Endothelial cell of umbilical vein (primary cell): Measurements from ENCODE around the gene DCUN1D1. TPM values are rescaled to one million over a fixed set of nuclear protein-coding genes. Genes with fewer than 3 reads are reported as not detected.

Experiments
- BruUV-seq: library from RNA; stranded (reverse); fragments of 400-500 nt; replicated peaks from 2 replicates; lab custom pipeline; 2021; lab: Mats Ljungman, UMichigan
- CTCF ChIA-PET: fragments of 300-600, 350-600 bp; sonication (Branson Sonifier 250); formaldehyde crosslinking; loops from one replicate; lab custom pipeline; 2021; ENCODE audit warnings: antibody characterized with exemption, inconsistent platforms; lab: Charles Lee
- POLR2A ChIA-PET: fragments of 300-600, 350-600 bp; sonication (Branson Sonifier 250); formaldehyde crosslinking; loops from one replicate; lab custom pipeline; 2021; ENCODE audit warnings: antibody characterized with exemption, inconsistent platforms; lab: Charles Lee
- DNase-seq: peaks from one replicate; pipeline ENCODE4 v3.0.0-alpha.2; 2011; ENCODE audit warnings: low read depth, low spot score
- FAIRE-seq: peaks from 2 replicates; lab custom pipeline; 2011; peaks lifted over from hg19 to GRCh38; lab: Jason Lieb, UNC
- H2AFZ ChIP-seq: 2 replicates; pipeline ENCODE4 v1.6.0; 2012; ENCODE audit warnings: low read depth, low read length, control low read depth, inconsistent platforms
- H3K27ac ChIP-seq: 2 replicates; pipeline ENCODE4 v1.5.1; 2011; ENCODE audit warnings: low read depth, mild to moderate bottlenecking, control low read depth, low read length, moderate library complexity; ENCODE audit not compliant: insufficient read depth
- H3K27me3 ChIP-seq, 2 experiments: 2 replicates each; pipeline versions ENCODE4 v1.6.0 to v1.6.1; 2011; ENCODE audit warnings: low read length in 2 of 2, mixed read lengths in 1 of 2; ENCODE audit not compliant: control insufficient read depth in 2 of 2, insufficient read depth in 2 of 2
- H3K36me3 ChIP-seq, 2 experiments: 2 replicates in 1 of 2; 3 replicates in 1 of 2; pipeline ENCODE4 v1.5.1; 2011; ENCODE audit warnings: low read length in 2 of 2, mild to moderate bottlenecking in 1 of 2, moderate library complexity in 1 of 2; ENCODE audit not compliant: control insufficient read depth in 2 of 2, insufficient read depth in 2 of 2; ENCODE audit errors: extremely low read depth in 1 of 2
- H3K4me1 ChIP-seq: 3 replicates; pipeline ENCODE4 v1.5.1; 2011; ENCODE audit warnings: mild to moderate bottlenecking, low read length; ENCODE audit not compliant: control insufficient read depth, insufficient read depth; ENCODE audit errors: extremely low read depth
- H3K4me2 ChIP-seq: 2 replicates; pipeline ENCODE4 v1.6.1; 2011; ENCODE audit warnings: low read length, control low read depth, mixed read lengths; ENCODE audit not compliant: insufficient read depth
- H3K4me3 ChIP-seq, 3 experiments: fragments of 200-600 bp in 1 of 3; sonication (generic), shearing (Covaris generic) in 1 of 3; replicated peaks in 1 of 3; 2 replicates each; pipeline ENCODE4 v1.5.1; 2011 to 2016; ENCODE audit warnings: control low read depth in 3 of 3, low read length in 3 of 3, mild to moderate bottlenecking in 2 of 3, inconsistent platforms in 1 of 3, low read depth in 1 of 3, moderate library complexity in 1 of 3; ENCODE audit not compliant: insufficient read depth in 1 of 3
- H3K79me2 ChIP-seq: 2 replicates; pipeline ENCODE4 v1.6.0; 2012; ENCODE audit warnings: low read length, inconsistent platforms; ENCODE audit not compliant: control insufficient read depth, insufficient read depth
- H3K9ac ChIP-seq: replicated peaks from 2 replicates; pipeline ENCODE3; 2011; ENCODE audit warnings: low read length, control low read depth; ENCODE audit not compliant: insufficient read depth; ENCODE audit errors: extremely low read depth
- H3K9me1 ChIP-seq: replicated peaks from 3 replicates; pipeline ENCODE4 v1.6.0; 2011; ENCODE audit warnings: mild to moderate bottlenecking, low read length; ENCODE audit not compliant: control insufficient read depth, insufficient read depth; ENCODE audit errors: extremely low read depth
- H3K9me3 ChIP-seq: replicated peaks from 2 replicates; pipeline ENCODE4 v1.5.1; 2012; ENCODE audit warnings: low read length, inconsistent platforms; ENCODE audit not compliant: control insufficient read depth, insufficient read depth
- H4K20me1 ChIP-seq: replicated peaks from 2 replicates; pipeline ENCODE3; 2011; ENCODE audit warnings: mild to moderate bottlenecking, low read length; ENCODE audit not compliant: control insufficient read depth, insufficient read depth; ENCODE audit errors: extremely low read depth
- CTCF ChIP-seq, 2 donors: IDR thresholded peaks; 1 replicate in 1 of 2; 2 replicates in 1 of 2; pipeline ENCODE4 v1.5.1; 2011; ENCODE audit warnings: low read length in 2 of 2, mild to moderate bottlenecking in 2 of 2, moderate library complexity in 2 of 2, control low read depth in 1 of 2, inconsistent platforms in 1 of 2, low read depth in 1 of 2; ENCODE audit not compliant: insufficient read depth in 1 of 2; ENCODE audit errors: extremely low read depth in 1 of 2
- EZH2 ChIP-seq: IDR thresholded peaks from 2 replicates; pipeline ENCODE4 v1.6.1; 2012; ENCODE audit warnings: borderline replicate concordance, low read depth, mild to moderate bottlenecking, moderate library complexity, low read length, inconsistent platforms; ENCODE audit not compliant: severe bottlenecking
- FOS ChIP-seq: IDR thresholded peaks from 2 replicates; pipeline ENCODE4 v1.6.1; 2011; ENCODE audit warnings: mild to moderate bottlenecking, low read length, moderate library complexity, borderline replicate concordance; ENCODE audit not compliant: insufficient read depth
- GATA2 ChIP-seq: IDR thresholded peaks from 2 replicates; pipeline ENCODE4 v1.7.0; 2011; ENCODE audit warnings: low read depth, mild to moderate bottlenecking, moderate library complexity, mixed read lengths, low read length; ENCODE audit not compliant: insufficient read length, insufficient read depth
- JUN ChIP-seq: IDR thresholded peaks from 2 replicates; pipeline ENCODE4 v1.6.1; 2011; ENCODE audit warnings: borderline replicate concordance, low read depth; ENCODE audit not compliant: insufficient read length, insufficient read depth
- MYC ChIP-seq: IDR thresholded peaks from one replicate; pipeline ENCODE4 v1.6.1; 2011; ENCODE audit warnings: mild to moderate bottlenecking, low read depth, low read length
- POLR2A ChIP-seq: IDR thresholded peaks from 2 replicates; pipeline ENCODE4 v1.6.1; 2012; ENCODE audit warnings: low read depth, mild to moderate bottlenecking, control low read depth, low read length
- POLR2AphosphoS5 ChIP-seq: IDR thresholded peaks from 2 replicates; pipeline ENCODE4 v1.6.1; 2012; ENCODE audit warnings: low read depth, mild to moderate bottlenecking, control low read depth, low read length, moderate library complexity; ENCODE audit not compliant: insufficient read depth
- dilution Hi-C: fragments of 300-500 bp; cut with MboI; formaldehyde crosslinking; loops from one replicate; pipeline ENCODE4 v1.15.0; 2019; ENCODE audit warnings: low sequenced_read_pairs; ENCODE audit not compliant: extremely low pct_ligation_motif_present
- intact Hi-C: fragments of 100-400 bp; cut with micrococcal nuclease; formaldehyde crosslinking; loops from one replicate; pipeline ENCODE4 v1.10.0; 2022
- polyA plus RNA-seq, 4 experiments: library from polyadenylated mRNA; depleted of rRNA in 3 of 4; stranded (reverse) in 3 of 4; unstranded in 1 of 4; fragments of >200 nt; gene quantifications; 2 replicates each; pipeline versions ENCODE4 v1.2.1 to v1.2.3, GENCODE V29; 2011 to 2012; ENCODE audit warnings: missing spikeins in 1 of 4
- total RNA-seq: library from RNA; stranded (reverse); gene quantifications from 2 replicates; pipeline ENCODE4 v1.2.3, GENCODE V29; 2021
- TF ChIP-seq, protein P1 (sequence below): IDR thresholded peaks from 2 replicates; pipeline ENCODE4 v1.6.1; 2011; ENCODE audit not compliant: insufficient read depth, insufficient read length

Gene DCUN1D1
- total and polyA plus RNA-seq, 2 donors (not counting 3 experiments of a cell fraction or from before 2014, with no cell fraction given): 4.9 to 41.3 TPM

GRCh38 chr3:182949688-182950087 lies 30.6 kb downstream of the DCUN1D1 start:
- Histone ChIP-seq H3K9ac (no peak overlapping the region), H2AFZ (no peak overlapping the region), H3K79me2 (no peaks in the 10 kb centered on the region), H3K36me3 (peaks cover 6 to 10% of the 10 kb centered on the region in 2 experiments), H3K4me1 (no peaks in the 10 kb centered on the region), H3K9me3 (no peaks in the 10 kb centered on the region), H4K20me1 (no peaks in the 10 kb centered on the region), H3K27ac (no peak overlapping the region), H3K4me3 (no peak overlapping the region), H3K27me3 (no peaks in the 10 kb centered on the region), H3K4me2 (no peak overlapping the region), H3K9me1 (no peaks in the 10 kb centered on the region)
- intact Hi-C loops (no loop called here), dilution Hi-C loops (no loop called here)
- no peak for FAIRE-seq
- CTCF ChIA-PET: no interaction called here
- no TSS peak for BruUV-seq
- POLR2A ChIA-PET: no interaction called here
- no peak for DNase-seq
- TF ChIP-seq POLR2A (no peak), MYC (no peak), POLR2AphosphoS5 (no peak), FOS (no peak), EZH2 (no peak), JUN (no peak), CTCF (IDR thresholded peaks at IDR 0.05; ENCODE audit: extremely low read depth in 1 of 2, insufficient read depth in 1 of 2, low read depth in 1 of 2, low read length in 2 of 2) (no peak), GATA2 (no peak)
- TF ChIP-seq, protein P1, sequence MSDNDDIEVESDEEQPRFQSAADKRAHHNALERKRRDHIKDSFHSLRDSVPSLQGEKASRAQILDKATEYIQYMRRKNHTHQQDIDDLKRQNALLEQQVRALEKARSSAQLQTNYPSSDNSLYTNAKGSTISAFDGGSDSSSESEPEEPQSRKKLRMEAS: no peak
